ENCODE measurements around the gene ABHD17B.

GRCh38 chr9:71944754-71945375 lies 33.9 kb upstream of the ABHD17B start:
- TF ChIP-seq EZH2phosphoT487 (IDR thresholded peaks at IDR 0.05; ENCODE audit: borderline replicate concordance) (no peak), CTCF (conservative IDR thresholded peaks at IDR 0.05; ENCODE audit: low read length) (no peak)
